ENCODE data around the gene DDR2.
"Not testable (repeated sequence)": the region's sequence is repeated elsewhere in the genome, so short reads cannot be mapped to it uniquely, and the experiment has no call there.

Gene DDR2

GRCh38 chr1:162741574-162741973 is 109.3 kb downstream of the DDR2 start:
- TF ChIP-seq CTCF (IDR thresholded peaks at IDR 0.05; ENCODE audit: insufficient read depth, missing control alignments), result no peak
- DNase-seq (ENCODE audit: insufficient read length, low spot score), result no peak
- FAIRE-seq, result no peak

- DNase-seq (ENCODE audit: insufficient read length, low spot score); FAIRE-seq: not testable (repeated sequence)
Measured at GRCh38 chr1:162746264-162746942, 114.1 kb downstream of the DDR2 start.

- DNase-seq (ENCODE audit: insufficient read length, low spot score), result no peak
- FAIRE-seq, result no peak
- TF ChIP-seq CTCF (IDR thresholded peaks at IDR 0.05; ENCODE audit: insufficient read depth, missing control alignments), result no peak
Measured at GRCh38 chr1:162753001-162753658, 120.9 kb downstream of the DDR2 start.

GRCh38 chr1:162753998-162754585 is 121.8 kb downstream of the DDR2 start:
- FAIRE-seq (no peak), DNase-seq (ENCODE audit: insufficient read length, low spot score) (no peak)
- no peak for TF ChIP-seq CTCF (IDR thresholded peaks at IDR 0.05; ENCODE audit: insufficient read depth, missing control alignments)

- no peak for TF ChIP-seq CTCF (IDR thresholded peaks at IDR 0.05; ENCODE audit: insufficient read depth, missing control alignments)
- DNase-seq (ENCODE audit: insufficient read length, low spot score) (no peak), FAIRE-seq (no peak)
Measured at GRCh38 chr1:162755306-162755705, 123.0 kb downstream of the DDR2 start.

- DNase-seq (ENCODE audit: insufficient read length, low spot score) (no peak), FAIRE-seq (no peak)
- no peak for TF ChIP-seq CTCF (IDR thresholded peaks at IDR 0.05; ENCODE audit: insufficient read depth, missing control alignments)
Measured at GRCh38 chr1:162756523-162756922, 124.3 kb downstream of the DDR2 start.

GRCh38 chr1:162757476-162757875 is 125.2 kb downstream of the DDR2 start:
- no peak for TF ChIP-seq CTCF (IDR thresholded peaks at IDR 0.05; ENCODE audit: insufficient read depth, missing control alignments)
- no peak for DNase-seq (ENCODE audit: insufficient read length, low spot score)

More at GRCh38 chr1:162757476-162757875, 125.2 kb downstream of the DDR2 start:
- FAIRE-seq, result no peak
